ENCODE data around the gene GOLGA6L2. TPM values are rescaled to one million over a fixed set of nuclear protein-coding genes. Genes with fewer than 3 reads are reported as not detected.
"Not testable (repeated sequence)": the region's sequence is repeated elsewhere in the genome, so short reads cannot be mapped to it uniquely, and the experiment has no call there.

The GOLGA6L2 gene
- total RNA-seq, 1 donor from 2014 or later, result not detected

DNA sequence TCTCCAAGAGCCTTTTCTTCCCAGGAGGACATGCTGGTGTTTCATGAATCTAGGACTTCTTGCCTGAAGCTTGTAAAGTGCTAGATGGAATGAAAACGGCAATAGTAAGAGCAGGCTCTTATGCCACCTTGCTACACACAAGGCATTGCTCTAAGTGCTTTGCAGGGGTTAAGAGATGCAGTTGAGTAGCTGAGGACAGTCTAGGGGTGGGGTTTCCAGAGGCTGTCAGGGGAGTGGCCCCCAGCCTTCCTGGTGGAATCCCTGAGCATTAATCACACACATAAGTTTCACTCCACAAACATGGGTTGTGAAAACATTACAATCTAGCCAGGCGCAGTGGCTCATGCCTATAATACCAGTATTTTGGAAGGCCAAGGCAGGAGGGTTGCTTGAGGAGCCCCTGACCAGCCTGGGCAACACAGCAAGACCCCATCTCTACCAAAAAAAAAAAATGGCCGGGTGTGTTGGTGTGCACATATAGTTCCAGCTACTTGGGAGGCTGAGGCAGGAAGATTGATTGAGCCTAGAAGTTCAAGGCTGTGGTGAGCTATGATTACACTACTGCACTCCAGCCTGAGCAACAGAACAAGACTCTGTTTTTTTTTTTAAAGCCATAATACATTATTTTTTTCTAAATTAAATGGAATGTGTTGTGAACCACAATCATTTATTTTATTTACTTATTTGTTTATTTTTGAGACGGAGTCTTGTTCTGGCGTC, 34.0 kb downstream of the GOLGA6L2 start:
- H3K9ac ChIP-seq (ENCODE audit: low read depth in 1 of 3, low read length in 3 of 3); H3K36me3 ChIP-seq (ENCODE audit: control insufficient read depth in 3 of 3, insufficient read depth in 3 of 3, low read length in 3 of 3); H3K4me1 ChIP-seq (ENCODE audit: control insufficient read depth in 3 of 3, insufficient read depth in 3 of 3, low read length in 3 of 3); H3K27ac ChIP-seq (ENCODE audit: low read depth, low read length); H3K27me3 ChIP-seq (ENCODE audit: control insufficient read depth in 3 of 3, insufficient read depth in 3 of 3, low read length in 3 of 3); H3K9me3 ChIP-seq (ENCODE audit: control insufficient read depth in 3 of 3, low read length in 3 of 3); H3K4me3 ChIP-seq (ENCODE audit: low read length in 3 of 3): not testable (repeated sequence)

GRCh38 chr15:23411841-23412240, 35.2 kb downstream of the GOLGA6L2 start:
- Histone ChIP-seq H3K27me3 (ENCODE audit: control insufficient read depth in 3 of 3, insufficient read depth in 3 of 3, low read length in 3 of 3) (no peaks in the 10 kb centered on the region), H3K27ac (ENCODE audit: low read depth, low read length) (no peak overlapping the region), H3K36me3 (ENCODE audit: control insufficient read depth in 3 of 3, insufficient read depth in 3 of 3, low read length in 3 of 3) (no peaks in the 10 kb centered on the region), H3K9me3 (ENCODE audit: control insufficient read depth in 3 of 3, low read length in 3 of 3) (no peaks in the 10 kb centered on the region), H3K4me1 (ENCODE audit: control insufficient read depth in 3 of 3, insufficient read depth in 3 of 3, low read length in 3 of 3) (no peaks in the 10 kb centered on the region), H3K9ac (ENCODE audit: low read depth in 1 of 3, low read length in 3 of 3) (no peak overlapping the region), H3K4me3 (ENCODE audit: low read length in 3 of 3) (no peak overlapping the region)

GRCh38 chr15:23403550-23403949, 43.5 kb downstream of the GOLGA6L2 start:
- H3K4me3 ChIP-seq (ENCODE audit: low read length in 3 of 3), result no peak overlapping the region
- no peaks in the 10 kb centered on the region for H3K36me3 ChIP-seq (ENCODE audit: control insufficient read depth in 3 of 3, insufficient read depth in 3 of 3, low read length in 3 of 3)
- H3K9me3 ChIP-seq (ENCODE audit: control insufficient read depth in 3 of 3, low read length in 3 of 3), result no peaks in the 10 kb centered on the region
- no peak overlapping the region for H3K27ac ChIP-seq (ENCODE audit: low read depth, low read length)
- H3K4me1 ChIP-seq (ENCODE audit: control insufficient read depth in 3 of 3, insufficient read depth in 3 of 3, low read length in 3 of 3), result no peaks in the 10 kb centered on the region
- no peaks in the 10 kb centered on the region for H3K27me3 ChIP-seq (ENCODE audit: control insufficient read depth in 3 of 3, insufficient read depth in 3 of 3, low read length in 3 of 3)
- no peak overlapping the region for H3K9ac ChIP-seq (ENCODE audit: low read depth in 1 of 3, low read length in 3 of 3)

GRCh38 chr15:23402544-23402943, 44.5 kb downstream of the GOLGA6L2 start:
- Histone ChIP-seq H3K4me1 (ENCODE audit: control insufficient read depth in 3 of 3, insufficient read depth in 3 of 3, low read length in 3 of 3) (no peaks in the 10 kb centered on the region), H3K9ac (ENCODE audit: low read depth in 1 of 3, low read length in 3 of 3) (no peak overlapping the region), H3K9me3 (ENCODE audit: control insufficient read depth in 3 of 3, low read length in 3 of 3) (peaks cover 0 to under 1% (median 0%) of the 10 kb centered on the region in 3 donors), H3K4me3 (ENCODE audit: low read length in 3 of 3) (no peak overlapping the region), H3K27me3 (ENCODE audit: control insufficient read depth in 3 of 3, insufficient read depth in 3 of 3, low read length in 3 of 3) (no peaks in the 10 kb centered on the region), H3K27ac (ENCODE audit: low read depth, low read length) (no peak overlapping the region), H3K36me3 (ENCODE audit: control insufficient read depth in 3 of 3, insufficient read depth in 3 of 3, low read length in 3 of 3) (no peaks in the 10 kb centered on the region)

DNA sequence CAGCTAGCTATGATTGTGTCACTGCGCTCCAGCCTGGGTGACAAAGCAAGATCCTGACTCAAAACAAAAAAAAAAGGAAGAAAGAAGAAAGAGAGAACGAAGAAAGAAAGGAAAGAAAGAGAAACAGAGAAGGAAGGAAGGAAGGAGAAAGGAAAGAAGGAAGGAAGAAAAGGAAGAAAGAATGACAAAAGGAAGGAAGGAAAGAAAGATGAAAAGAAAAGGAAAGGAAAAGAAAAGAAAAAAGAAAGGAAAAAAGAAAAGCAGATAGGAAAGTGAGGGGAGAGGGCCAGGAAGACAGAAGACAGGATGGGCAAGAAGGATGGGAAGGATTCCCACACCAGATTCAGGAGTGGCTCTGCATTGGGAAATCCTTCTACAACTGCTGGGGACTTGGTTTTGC, 44.9 kb downstream of the GOLGA6L2 start:
- H3K4me3 ChIP-seq (ENCODE audit: low read length in 3 of 3), result no peak overlapping the region
- no peak overlapping the region for H3K27ac ChIP-seq (ENCODE audit: low read depth, low read length)
- H3K9ac ChIP-seq (ENCODE audit: low read depth in 1 of 3, low read length in 3 of 3), result no peak overlapping the region
- H3K27me3 ChIP-seq (ENCODE audit: control insufficient read depth in 3 of 3, insufficient read depth in 3 of 3, low read length in 3 of 3), result no peaks in the 10 kb centered on the region
- H3K4me1 ChIP-seq (ENCODE audit: control insufficient read depth in 3 of 3, insufficient read depth in 3 of 3, low read length in 3 of 3), result no peaks in the 10 kb centered on the region
- H3K9me3 ChIP-seq (ENCODE audit: control insufficient read depth in 3 of 3, low read length in 3 of 3), result peaks cover 0 to 2% (median 0%) of the 10 kb centered on the region in 3 donors
- no peaks in the 10 kb centered on the region for H3K36me3 ChIP-seq (ENCODE audit: control insufficient read depth in 3 of 3, insufficient read depth in 3 of 3, low read length in 3 of 3)

DNA sequence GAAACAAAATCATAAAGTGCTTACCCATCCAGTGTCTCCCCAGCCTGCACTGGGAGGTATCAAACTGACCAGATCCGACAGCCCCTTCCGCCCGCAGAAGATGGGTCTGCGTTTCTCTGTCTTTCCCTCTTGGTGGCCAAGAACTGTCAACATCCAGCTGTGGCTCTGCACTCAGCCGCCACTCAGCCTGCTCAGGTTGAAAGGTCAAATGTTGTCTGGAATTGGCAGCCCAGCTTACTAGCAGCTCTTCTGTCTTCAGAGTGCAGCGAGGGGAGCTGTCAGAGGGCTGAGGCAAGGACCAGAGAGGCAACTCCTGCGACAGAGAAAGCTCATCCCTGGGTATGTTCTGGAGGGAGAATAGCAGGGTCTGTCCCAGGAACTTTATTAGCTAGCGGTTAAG, 45.4 kb downstream of the GOLGA6L2 start:
- H3K4me1 ChIP-seq (ENCODE audit: control insufficient read depth in 3 of 3, insufficient read depth in 3 of 3, low read length in 3 of 3), result no peaks in the 10 kb centered on the region
- H3K9ac ChIP-seq (ENCODE audit: low read depth in 1 of 3, low read length in 3 of 3), result no peak overlapping the region
- no peak overlapping the region for H3K4me3 ChIP-seq (ENCODE audit: low read length in 3 of 3)
- peaks cover 0 to 2% (median 0%) of the 10 kb centered on the region in 3 donors for H3K9me3 ChIP-seq (ENCODE audit: control insufficient read depth in 3 of 3, low read length in 3 of 3)
- no peak overlapping the region for H3K27ac ChIP-seq (ENCODE audit: low read depth, low read length)
- no peaks in the 10 kb centered on the region for H3K36me3 ChIP-seq (ENCODE audit: control insufficient read depth in 3 of 3, insufficient read depth in 3 of 3, low read length in 3 of 3)
- H3K27me3 ChIP-seq (ENCODE audit: control insufficient read depth in 3 of 3, insufficient read depth in 3 of 3, low read length in 3 of 3), result no peaks in the 10 kb centered on the region

- H3K27ac ChIP-seq (ENCODE audit: low read depth, low read length); H3K4me1 ChIP-seq (ENCODE audit: control insufficient read depth in 3 of 3, insufficient read depth in 3 of 3, low read length in 3 of 3); H3K36me3 ChIP-seq (ENCODE audit: control insufficient read depth in 3 of 3, insufficient read depth in 3 of 3, low read length in 3 of 3): not testable (repeated sequence)
Measured at GRCh38 chr15:23399207-23399606, 47.8 kb downstream of the GOLGA6L2 start.

DNA sequence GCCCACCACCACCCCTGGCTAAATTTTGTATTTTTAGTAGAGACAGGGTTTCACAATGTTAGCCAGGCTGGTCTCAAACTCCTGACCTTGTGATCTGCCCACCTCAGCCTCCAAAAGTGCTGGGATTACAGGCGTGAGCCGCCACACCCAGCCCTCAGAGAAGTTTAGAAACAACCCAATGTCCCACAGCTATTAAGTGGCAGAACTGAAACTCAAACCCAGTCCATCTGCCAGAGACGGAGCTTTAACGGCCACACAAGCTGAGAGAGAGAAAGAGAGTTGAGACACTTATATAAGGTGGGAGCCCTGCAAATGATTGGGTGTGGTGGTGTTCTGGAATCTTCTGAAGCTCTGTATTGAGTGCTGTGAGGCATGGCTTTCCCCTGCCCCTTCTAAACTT, 48.7 kb downstream of the GOLGA6L2 start:
- H3K9ac ChIP-seq (ENCODE audit: low read depth in 1 of 3, low read length in 3 of 3); H3K27me3 ChIP-seq (ENCODE audit: control insufficient read depth in 3 of 3, insufficient read depth in 3 of 3, low read length in 3 of 3); H3K27ac ChIP-seq (ENCODE audit: low read depth, low read length); H3K9me3 ChIP-seq (ENCODE audit: control insufficient read depth in 3 of 3, low read length in 3 of 3); H3K36me3 ChIP-seq (ENCODE audit: control insufficient read depth in 3 of 3, insufficient read depth in 3 of 3, low read length in 3 of 3); H3K4me1 ChIP-seq (ENCODE audit: control insufficient read depth in 3 of 3, insufficient read depth in 3 of 3, low read length in 3 of 3); H3K4me3 ChIP-seq (ENCODE audit: low read length in 3 of 3): not testable (repeated sequence)

More at GRCh38 chr15:23399207-23399606, 47.8 kb downstream of the GOLGA6L2 start:
- not testable (repeated sequence) for H3K27me3 ChIP-seq (ENCODE audit: control insufficient read depth in 3 of 3, insufficient read depth in 3 of 3, low read length in 3 of 3); H3K4me3 ChIP-seq (ENCODE audit: low read length in 3 of 3); H3K9ac ChIP-seq (ENCODE audit: low read depth in 1 of 3, low read length in 3 of 3); H3K9me3 ChIP-seq (ENCODE audit: control insufficient read depth in 3 of 3, low read length in 3 of 3)

DNA sequence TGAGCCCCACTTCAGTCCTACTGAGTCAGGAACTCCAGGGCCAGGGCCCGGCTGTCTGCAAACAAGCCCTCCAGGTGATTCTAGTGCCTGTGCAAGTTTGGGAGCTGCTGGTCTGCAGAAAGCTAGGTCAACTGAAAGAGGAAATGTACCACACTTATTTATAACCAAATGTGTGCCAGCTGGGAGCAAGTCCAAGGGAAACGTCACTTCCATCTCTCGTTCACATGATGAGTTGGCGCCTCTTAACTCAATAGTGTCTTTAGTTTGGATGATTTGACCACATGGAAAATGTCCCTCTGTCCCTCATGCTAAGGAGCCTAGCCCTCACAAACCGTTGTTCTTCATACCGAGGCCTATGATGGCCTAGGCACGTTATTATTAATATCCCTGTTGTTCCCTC, 49.3 kb downstream of the GOLGA6L2 start:
- Histone ChIP-seq H3K4me1 (ENCODE audit: control insufficient read depth in 3 of 3, insufficient read depth in 3 of 3, low read length in 3 of 3) (no peaks in the 10 kb centered on the region), H3K36me3 (ENCODE audit: control insufficient read depth in 3 of 3, insufficient read depth in 3 of 3, low read length in 3 of 3) (no peaks in the 10 kb centered on the region), H3K4me3 (ENCODE audit: low read length in 3 of 3) (no peak overlapping the region), H3K27me3 (ENCODE audit: control insufficient read depth in 3 of 3, insufficient read depth in 3 of 3, low read length in 3 of 3) (no peaks in the 10 kb centered on the region), H3K9me3 (ENCODE audit: control insufficient read depth in 3 of 3, low read length in 3 of 3) (peaks cover 0 to 2% (median 0%) of the 10 kb centered on the region in 3 donors), H3K9ac (ENCODE audit: low read depth in 1 of 3, low read length in 3 of 3) (no peak overlapping the region), H3K27ac (ENCODE audit: low read depth, low read length) (no peak overlapping the region)

- H3K27me3 ChIP-seq (ENCODE audit: control insufficient read depth in 3 of 3, insufficient read depth in 3 of 3, low read length in 3 of 3), result no peaks in the 10 kb centered on the region
- H3K27ac ChIP-seq (ENCODE audit: low read depth, low read length), result no peak overlapping the region
- H3K9ac ChIP-seq (ENCODE audit: low read depth in 1 of 3, low read length in 3 of 3), result no peak overlapping the region
- H3K4me3 ChIP-seq (ENCODE audit: low read length in 3 of 3), result no peak overlapping the region
- H3K9me3 ChIP-seq (ENCODE audit: control insufficient read depth in 3 of 3, low read length in 3 of 3), result peaks cover 0 to 2% (median 0%) of the 10 kb centered on the region in 3 donors
- no peaks in the 10 kb centered on the region for H3K36me3 ChIP-seq (ENCODE audit: control insufficient read depth in 3 of 3, insufficient read depth in 3 of 3, low read length in 3 of 3)
- H3K4me1 ChIP-seq (ENCODE audit: control insufficient read depth in 3 of 3, insufficient read depth in 3 of 3, low read length in 3 of 3), result no peaks in the 10 kb centered on the region
Measured at GRCh38 chr15:23395832-23396231, 51.2 kb downstream of the GOLGA6L2 start.
